Measurements from ENCODE around the gene FOXJ1.

Gene FOXJ1

DNA sequence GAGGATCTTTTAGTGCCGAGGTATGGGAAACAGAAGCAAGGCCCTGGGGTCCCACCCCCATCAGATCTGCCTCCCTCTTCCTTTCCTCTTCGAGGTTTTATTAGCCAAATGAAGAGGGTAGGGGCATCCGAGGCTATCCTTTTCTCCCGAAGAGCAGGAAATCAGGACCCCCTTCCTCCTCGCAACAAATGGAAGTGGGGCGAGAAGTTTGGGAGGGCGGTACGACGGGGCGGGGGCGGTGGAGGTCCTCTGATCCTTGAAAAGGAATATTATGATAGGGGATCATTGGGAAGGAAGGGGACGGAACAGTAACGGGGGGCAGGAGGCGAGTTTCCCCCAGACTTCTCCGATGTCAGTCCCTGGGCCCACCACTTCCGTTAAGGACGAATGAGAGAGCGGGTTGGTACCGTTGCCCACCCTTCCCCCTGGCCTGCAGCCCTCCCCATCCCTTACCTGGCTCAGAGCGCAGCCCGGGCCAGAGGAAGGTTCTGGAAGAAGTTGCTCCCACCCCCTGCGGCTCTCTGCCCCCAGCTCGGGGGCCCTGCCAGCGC lies 309 bp downstream of the FOXJ1 start:
- DNase-seq (ENCODE audit: low read depth in 2 of 2), result no peak

DNA sequence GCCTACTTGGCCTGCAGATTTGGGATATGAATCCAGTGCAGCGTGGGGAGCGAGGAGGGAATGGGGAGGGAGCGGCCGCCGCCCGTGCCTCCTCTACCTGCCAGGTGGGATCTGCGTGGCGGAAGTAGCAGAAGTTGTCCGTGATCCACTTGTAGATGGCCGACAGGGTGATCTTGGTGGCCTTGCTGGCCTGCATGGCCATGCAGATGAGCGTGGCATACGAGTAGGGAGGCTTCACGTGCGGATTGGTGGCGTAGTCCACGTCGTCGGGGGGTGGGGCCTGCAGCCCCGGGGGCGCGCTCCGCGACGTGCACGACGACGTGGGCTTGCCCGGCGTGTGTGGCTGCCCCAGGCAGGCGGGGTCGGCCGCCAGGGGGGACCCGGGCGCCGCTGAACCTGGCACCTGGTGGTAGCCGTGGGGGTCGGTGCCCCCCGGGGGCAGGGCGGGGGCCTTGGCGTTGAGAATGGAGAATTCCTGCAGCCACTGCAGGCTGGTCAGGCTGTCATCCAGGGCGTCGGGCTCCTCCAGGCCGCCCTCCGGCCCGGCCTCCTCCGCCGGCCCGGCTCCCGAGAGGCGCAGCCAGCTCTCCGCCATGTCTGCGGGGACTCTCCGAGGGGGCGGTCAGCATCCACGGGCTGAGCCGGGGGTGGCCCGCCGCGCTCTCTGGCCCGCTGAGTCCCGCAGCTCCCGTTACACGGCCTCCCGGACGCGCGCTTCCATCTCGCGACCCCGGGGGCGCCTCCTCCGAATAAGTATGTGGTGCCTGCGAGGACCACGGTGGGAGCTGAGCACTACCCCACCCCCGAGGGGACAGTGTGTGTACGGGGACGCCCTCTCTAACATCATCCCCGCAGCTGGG lies 1.0 kb downstream of the FOXJ1 start:
- DNase-seq (ENCODE audit: low read depth in 2 of 2), result no peak

DNA sequence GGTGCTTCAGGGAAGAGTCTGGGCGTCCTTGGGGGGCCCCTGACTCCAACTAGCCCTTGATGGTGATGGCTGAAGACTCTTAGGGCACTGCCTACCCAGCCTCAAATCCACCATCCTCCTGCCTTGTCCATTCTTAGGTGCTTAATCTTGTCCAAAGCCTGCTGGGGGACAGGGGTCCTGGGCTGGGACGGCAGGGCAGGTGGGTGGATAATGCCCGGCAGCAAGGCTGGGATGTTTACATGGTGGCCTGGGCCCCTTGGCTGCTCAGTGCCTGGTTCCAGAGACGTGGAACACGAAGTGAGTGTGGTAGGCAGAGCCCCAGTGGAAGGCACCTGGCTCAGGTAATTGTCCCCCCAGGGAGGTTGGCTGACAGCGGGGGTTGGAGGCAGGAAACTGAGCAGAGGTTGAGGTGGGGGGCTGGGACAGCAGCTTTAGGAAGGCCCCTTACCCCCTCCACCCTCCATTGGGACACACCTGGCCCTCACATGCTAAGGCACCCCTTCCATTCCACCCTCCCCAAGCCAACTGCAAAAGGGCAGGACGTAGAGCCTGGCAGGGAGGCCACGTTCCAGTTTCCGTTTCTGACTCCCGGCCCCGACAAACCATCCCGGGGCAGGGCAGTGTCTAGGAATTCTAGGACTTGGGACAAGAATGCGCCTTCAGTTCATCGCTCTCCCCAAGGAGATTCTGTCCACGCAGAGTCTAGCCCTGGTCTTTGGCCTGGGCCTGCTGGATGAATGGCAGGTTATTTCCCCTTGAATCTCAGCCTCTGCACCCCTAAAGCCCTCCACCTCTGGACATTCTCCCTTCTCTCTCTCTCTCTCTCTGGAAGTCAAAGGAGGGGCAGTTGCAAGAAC lies 1.9 kb downstream of the FOXJ1 start:
- no peak for DNase-seq (ENCODE audit: low read depth in 2 of 2)

DNA sequence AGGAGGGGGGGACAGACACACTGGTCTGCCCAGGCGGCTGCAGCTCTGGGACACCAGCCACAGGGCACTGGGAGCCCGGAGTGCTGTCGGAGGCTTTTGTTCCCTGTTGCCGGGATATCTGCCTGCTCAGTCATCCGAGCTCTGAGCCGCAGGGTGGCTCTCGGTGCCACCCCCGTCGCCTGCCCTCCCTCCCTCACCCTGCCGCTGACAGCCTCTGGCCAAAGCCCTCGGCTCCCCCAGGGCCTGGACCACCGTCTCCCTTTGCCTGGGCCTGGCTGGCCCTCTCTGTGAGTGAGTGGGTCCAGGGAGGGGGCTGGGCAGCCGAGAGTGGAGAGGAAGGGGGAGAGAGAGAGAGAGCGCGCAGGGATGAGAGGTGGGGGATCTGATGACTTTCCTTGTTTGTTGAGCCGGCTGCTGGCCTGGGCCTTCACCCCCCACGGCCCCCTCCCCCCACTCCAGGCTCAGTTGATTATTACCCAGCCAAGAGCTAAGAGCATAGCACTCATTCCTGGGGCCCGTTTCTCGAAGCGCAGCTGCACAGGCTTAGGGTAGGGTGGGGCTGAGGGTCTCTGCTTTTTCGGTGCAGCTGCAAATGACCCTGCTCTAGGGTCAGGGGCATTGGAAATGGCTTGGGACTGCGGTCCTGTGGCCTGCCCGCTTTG lies 2.7 kb downstream of the FOXJ1 start:
- no peak for DNase-seq (ENCODE audit: low read depth in 2 of 2)

DNA sequence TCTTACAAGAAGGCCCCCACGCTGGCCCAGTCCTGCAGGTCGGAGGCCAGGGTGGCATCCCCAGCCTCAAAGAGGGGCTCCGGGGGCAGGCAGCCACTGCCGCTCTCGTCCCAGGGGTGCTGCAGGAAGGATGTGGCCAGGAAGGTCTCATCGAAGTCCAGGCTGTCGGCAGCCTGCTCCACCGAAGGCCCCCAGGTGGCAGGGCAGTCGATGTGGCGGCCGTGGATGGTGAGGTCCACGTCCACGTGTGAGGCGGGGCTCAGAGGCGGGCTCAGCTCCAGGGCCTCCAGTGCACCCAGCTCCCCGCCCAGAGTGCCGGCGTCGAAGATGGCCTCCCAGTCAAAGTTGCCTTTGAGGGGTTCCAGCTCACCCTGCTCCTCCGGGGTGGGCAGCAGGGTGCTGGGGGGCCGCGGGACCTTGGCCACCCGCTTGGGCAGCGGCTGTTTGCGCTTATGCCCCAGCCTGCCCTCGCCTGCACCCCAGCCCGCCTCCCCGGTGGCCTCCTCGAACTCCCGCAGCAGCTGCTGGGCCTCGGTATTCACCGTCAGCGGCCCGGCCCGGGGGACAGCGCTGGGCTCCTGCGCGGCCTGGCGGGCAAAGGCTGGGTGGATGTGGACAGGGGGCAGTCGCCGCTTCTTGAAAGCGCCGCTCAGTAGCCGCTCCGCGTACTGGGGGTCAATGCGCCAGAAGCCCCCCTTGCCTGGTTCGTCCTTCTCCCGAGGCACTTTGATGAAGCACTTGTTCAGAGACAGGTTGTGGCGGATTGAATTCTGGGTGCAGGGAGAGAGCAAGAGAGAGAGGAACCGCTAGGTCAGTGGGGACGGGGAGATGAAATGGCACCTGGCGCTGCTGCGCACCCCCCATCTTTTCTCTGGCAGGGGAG lies 3.5 kb downstream of the FOXJ1 start:
- no peak for DNase-seq (ENCODE audit: low read depth in 2 of 2)

DNA sequence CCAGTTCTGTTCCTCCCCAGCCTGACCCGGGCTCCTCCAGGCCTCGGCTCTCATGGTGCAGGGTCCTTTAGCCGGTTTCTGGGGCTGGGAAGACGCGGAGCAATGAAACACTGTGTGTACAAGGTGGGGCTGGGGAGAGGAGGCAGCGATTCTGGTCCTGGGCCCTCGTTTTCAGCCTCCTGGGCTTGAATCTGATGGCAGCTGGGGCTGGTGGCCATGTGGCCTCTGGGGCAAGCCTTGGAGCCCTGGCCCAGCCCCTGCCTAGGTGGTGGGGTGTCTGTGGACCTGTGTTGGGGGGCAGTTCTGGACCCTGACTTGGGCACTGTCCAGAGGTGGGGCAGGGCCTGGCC lies 4.1 kb downstream of the FOXJ1 start:
- no peak for DNase-seq (ENCODE audit: low read depth in 2 of 2)

DNA sequence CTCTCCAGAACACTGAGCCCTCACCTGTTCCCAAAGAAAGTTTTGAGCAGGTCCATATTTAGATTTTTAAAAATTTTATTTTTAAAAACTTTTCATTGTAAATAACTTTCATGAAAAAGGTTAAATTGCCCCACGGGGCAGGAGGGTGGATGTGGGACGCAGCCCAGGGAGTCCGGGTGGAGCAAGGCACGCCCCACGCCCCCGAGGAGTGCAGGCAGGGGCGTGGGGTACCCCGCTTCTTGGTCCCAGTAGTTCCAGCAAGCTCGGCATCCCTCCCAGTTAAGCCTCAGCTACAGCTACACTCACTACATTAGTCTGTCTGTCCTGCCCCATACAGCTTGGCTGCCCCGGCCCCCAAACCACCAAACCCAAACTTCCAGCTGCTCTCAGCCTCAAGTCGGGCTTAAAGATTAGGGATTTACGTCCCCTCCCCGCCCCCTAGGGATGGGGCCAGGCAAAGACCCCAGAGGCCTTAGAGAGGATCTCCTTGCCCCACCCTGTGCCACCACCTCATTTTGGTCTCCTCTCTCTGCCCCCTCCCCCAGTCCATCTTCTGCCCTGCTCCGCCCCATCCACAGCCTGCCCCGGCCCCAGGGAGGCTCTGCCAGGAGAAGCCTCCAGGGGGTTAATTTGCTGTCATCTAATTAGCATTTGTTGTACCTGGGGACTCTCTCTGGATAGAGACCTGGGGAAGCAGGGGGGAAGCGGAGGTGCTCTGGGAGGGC lies 4.6 kb downstream of the FOXJ1 start:
- no peak for DNase-seq (ENCODE audit: low read depth in 2 of 2)

DNA sequence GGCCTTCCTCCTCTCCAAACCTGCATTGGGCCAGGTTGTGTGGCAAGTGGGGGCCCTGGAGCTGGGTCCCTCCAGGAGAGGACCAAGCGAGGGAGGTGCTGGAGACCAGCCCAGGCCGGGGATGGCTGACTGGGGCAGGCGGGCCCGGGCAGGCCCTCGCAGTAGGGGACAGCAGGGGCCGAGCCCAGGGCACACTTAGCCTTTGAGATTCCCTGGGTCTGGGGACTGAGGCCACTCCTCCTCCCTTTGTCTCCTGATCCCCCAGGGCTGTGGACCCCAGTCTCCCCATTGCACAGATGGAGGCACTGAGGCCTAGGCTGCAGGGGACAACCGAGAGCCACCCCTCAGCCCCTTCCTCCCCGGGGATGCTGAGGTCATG lies 5.2 kb downstream of the FOXJ1 start:
- no peak for DNase-seq (ENCODE audit: low read depth in 2 of 2)

DNA sequence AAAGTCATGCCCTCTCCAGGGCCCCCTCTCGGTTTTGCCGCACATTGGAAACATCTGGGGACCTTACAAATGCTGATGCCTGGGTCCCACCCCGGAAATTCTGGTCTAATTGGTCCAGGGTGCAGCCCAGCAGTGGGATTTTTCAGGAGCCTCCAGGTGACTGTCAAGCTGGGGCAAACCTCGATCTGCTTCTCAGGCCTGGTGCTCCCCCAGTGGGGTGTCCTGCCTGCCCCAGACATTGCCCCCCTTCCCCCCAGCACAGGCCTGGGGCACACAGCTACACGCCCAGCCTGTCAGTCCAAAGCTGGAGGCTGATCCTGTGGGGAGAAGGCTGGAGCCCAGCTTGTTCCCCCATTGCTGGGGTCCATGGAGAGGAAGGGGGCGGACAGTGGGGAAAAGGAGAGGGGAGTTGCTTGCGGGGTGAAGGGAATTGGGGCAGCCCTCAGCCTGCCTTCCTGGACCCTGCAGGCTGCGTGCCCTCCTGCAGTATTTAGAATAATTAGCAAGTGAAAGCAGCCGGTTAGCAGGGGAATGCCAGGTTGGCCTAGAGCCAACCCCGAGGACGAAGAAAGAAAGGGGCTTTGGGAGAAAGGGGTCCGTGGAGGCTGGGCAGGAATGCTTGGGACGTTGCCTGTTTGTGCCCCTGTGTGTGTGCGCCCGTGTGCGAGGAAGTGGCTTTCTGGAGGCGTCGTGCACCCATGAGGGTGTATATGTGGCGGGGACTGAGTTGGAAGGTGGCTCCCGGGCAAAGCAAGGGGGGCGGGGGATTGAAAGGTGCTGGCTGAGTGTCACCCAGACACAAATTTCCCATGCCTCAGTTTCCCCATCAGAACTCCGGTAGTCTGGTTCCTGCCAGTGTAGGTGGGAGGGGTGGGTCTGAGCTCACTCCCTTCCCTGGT lies 5.9 kb downstream of the FOXJ1 start:
- no peak for DNase-seq (ENCODE audit: low read depth in 2 of 2)

DNA sequence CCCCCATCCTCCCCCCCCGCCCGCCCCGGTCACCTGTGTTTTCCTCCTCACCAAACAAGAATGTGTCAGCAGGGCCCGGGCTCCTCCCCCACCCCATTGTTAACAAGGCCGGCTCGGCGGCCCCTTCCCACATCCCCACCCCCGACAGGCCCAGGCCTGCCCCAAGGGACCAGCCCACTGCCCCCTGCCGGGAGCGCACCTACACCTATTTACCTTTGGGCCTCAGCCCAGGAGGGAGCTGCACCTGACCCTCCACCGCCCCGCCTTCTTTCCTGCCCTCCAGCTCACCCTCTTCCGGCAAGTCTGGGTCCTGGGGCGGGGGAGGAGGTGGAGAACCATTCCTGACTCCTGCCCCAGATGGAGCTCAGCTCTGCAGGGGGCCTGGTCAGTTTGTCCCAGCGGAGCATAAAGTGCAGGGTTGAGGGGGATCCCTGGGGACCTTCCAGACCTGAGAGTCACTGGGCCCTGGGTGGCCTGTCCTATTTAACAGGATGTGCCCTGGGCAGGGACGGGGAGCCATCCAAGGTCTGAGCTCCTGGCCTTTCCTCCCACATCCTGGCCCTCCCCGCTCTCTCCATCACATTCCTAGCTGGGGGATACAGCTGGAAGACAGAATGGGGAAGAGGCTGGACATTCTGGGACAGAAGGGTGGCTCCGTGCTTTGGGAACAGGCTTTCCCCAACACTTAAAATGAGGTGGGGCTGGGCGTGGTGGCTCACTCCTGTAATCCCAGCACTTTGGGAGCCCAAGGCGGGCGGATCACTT lies 8.3 kb downstream of the FOXJ1 start:
- DNase-seq (ENCODE audit: low read depth in 2 of 2), result no peak

DNA sequence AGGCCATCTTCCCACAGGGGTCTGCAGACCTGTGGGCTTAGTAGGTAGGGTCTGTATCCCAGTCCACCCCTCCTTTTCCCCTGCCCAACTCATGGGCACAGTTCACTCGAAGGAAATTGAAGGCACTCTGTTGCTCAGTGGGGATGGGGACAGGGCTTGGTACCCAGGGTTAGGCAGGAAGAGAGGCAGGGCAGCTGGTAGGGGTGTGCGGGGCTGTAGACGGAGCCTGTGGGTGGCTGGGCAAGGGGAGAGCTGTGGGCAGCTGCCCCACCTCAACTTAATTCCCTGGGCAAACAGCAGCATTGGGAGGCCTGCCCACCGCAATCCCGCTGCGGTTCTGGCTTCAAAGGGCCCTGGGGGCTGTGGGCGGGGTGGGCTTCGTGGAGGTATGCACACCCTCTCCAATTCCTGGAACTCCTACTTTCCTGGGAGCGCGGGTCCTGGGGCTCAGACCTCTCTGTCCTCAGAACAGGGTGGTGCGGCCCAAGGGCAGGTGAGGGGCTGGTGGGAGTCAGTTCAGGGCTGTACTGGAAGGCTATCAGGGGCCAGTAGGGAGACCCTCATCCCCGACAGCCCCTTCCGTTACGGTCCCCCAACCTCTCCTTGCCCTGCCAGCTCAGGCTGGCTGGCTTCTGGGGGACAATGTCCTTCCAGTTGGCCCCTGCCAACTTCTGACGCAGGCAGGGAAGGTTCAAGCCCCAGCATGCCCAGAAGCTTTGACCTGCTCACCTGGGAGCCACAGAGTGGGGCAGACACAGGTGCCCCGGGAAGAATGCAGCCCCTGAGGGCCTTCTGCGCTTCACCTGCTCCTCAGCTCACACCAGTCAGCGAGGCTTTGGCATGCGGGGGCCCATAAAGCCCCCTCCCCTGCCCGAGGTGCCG lies 9.1 kb downstream of the FOXJ1 start:
- DNase-seq (ENCODE audit: low read depth in 2 of 2), result no peak

DNA sequence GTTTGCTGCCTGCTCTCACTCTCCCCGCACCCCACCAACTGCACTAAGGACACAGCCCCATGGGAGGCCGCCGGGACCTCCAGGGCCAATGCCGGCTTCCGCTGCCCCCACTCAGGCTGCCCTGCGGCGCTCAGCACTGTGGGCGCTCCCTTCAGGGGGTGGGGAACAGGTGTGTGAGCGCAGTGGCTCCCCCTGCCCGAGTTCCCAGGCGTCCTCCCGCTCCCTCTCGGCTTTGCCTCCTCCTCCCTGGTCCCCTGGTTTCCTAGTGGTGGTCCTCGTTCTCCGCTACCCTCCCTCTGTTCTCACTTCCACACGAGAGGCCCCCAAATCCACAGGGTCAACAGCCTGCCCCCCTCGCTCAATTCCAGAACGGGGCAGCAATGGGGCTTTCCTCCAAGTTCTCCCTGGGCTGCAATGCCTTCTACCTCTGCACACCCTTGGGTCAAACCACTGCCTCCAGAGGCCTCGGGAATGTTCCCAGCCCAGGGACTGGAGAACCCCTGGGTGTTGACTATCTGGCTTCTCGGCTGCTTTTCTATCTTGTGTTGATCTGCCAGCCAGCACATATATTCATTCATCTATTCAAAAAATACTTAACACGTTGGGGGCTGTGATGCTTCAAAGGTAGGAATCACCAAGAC lies 9.9 kb downstream of the FOXJ1 start:
- no peak for DNase-seq (ENCODE audit: low read depth in 2 of 2)

DNA sequence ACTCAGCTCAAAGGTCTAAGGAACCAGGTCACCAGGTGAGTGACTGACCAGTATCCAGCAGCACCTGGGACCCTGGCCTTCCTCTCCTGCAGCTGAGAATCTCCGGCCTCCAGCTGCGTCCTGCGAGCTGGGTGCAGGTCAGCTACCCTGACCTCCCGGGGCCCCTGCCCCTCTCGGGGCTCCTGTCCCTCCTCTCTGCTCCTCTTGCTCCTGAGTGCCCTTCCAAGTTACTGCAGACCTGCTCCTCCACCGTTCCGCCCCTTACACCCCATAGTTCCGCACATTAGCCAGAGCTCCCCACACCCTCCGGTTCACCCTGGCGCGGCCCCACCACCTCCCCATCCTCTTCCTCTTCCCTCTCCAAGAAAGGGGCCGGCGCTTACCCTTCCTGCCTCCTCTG lies 10.6 kb downstream of the FOXJ1 start:
- DNase-seq (ENCODE audit: low read depth in 2 of 2), result no peak

DNA sequence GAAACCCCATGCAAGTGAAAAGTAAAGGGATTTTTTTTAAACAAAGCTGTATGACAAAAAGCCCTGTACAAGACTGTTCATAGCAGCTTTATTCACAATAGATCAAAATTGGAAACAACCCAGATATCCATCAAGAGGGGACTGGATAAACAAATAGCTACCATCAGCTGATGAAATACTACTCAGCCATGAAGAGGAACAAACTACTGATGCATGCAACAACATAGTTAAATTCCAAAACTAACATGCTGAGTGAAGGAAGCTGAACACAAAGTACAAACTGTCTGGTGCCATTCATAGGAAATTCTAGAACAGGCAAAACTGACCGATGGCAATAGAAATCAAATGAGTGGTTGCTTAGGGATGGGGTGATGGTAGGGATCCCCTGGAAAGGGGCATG lies 15.1 kb downstream of the FOXJ1 start:
- no peak for DNase-seq (ENCODE audit: low read depth in 2 of 2)

DNA sequence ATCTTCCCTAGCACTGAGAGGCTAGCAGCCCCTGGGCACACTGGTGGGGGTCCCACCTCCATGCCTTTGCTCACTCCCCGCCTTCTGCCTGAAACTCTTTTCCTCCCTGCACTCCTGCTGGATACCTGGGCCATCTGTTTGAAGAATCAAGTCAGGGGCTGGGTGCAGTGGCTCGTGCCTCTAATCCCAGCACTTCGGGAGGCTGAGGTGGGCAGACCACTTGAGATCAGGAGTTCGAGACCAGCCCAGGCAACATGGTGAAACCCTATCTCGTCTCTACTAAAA lies 15.7 kb downstream of the FOXJ1 start:
- no peak for DNase-seq (ENCODE audit: low read depth in 2 of 2)

DNA sequence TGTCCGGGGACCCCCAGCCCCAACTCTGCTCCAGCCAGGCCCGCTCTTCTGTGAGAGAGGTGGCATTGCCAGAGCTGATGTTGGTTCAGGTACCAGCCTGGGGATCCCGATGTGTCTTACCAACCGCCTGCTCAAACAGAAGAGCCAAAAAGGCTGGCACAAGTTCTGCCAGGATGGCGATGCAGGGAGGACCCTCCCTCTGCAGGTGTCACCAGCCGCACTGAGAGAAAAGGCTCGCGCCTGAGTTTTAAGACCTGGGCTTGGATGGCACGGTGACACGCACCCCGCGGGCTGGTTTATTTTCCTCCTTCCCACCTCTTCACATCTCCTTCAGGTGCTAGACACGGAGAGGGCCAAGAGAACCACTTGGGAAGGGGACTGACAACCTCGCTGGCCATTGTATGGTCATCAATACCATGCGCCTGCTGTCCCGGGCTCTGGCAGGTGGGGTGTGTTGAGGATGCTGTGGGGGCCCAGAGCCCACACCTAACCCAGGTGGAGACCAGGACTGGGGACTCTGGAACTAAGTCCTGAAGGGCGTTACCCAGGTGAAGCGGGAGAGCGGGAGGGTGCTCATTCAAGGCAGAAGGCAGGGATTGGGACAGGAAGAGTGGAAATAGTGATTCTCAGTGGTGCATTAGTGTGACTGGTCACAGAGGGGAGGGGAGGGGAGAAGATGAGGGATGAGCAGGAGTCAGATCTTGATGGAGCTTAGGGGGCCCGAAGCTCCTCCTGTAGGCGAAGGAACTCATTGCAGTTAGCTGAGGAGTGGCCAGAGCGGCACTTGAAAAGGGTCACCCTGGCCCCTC lies 16.3 kb downstream of the FOXJ1 start:
- no peak for DNase-seq (ENCODE audit: low read depth in 2 of 2)
